AG08396 (cell line): ENCODE measurements around the gene TOMM5.
"Not testable (repeated sequence)": the region's sequence is repeated elsewhere in the genome, so short reads cannot be mapped to it uniquely, and the experiment has no call there.

Experiments used
- DNase-seq: peaks from one replicate; pipeline ENCODE4 v3.0.0; 2012; ENCODE audit warnings: low spot score, mixed read lengths

TOMM5 gene

DNA sequence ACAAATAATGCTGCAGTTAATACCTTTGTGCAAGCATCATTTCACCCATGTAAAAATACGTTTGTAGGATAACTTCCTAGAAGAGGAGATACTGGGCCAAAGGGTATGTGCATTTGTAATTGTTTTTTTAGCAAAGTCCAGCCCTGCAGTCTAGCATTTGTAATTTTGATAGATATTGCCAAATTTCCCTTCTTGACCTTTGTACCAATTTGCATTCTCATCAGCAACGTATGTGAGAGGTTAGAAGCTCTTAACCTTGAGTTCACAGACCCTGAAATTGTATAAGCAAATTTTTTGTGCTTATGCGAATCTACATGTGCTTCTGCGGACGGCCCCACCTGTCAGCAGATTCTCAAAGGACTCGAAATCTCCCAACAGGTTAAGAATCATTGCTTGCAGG, 18.6 kb upstream of the TOMM5 start:
- DNase-seq: no peak

DNA sequence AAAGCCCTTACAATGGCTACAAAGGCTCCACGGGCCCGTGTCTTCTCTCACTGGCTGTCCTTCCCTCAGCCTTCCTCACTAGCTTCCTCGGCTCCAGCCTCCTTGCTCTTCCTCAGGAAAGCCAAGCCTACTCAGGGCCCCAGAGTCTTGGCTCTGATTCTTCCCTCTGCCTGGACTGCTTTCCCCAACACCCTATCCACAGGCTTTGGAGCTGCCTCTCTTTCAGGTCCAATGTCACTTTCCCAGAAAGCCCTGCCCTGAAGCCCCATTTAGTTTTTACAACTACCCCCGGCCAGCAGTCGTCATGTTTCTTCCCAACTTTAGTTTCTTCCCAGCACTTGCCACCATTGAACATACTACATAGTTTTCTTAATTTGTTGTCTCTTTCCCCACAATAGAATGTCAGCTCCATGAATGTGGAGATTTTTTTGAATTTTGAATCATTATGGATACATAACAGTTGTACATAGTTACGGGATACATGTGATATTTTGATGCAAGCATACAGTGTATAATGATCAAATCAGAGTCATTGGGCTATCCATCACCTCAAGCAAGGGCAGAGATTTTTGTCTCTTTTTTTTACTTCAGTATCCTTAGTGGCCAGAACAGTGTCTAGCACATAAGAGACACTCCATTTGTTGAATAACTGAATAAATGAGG, 17.5 kb upstream of the TOMM5 start:
- DNase-seq: no peak

DNA sequence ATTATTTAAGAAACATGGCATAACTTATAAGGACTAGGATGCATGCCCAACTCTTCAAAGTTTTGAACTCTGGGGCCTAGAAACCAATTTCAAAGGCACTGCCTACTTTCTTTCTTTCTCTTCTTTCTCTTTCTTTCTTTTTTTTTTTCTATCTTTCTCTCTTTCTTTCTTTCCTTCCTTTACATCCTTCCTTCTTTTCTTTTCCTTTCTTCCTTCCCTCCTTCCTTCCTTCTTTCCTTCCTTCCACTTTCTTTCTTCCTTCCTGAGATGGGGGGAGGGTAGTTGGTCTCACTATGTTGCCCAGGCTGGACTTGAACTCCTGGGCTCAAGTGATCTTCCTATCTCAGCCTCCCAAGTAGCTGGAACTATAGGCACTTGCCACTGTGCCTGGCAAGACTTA, 15.9 kb upstream of the TOMM5 start:
- DNase-seq: no peak

DNA sequence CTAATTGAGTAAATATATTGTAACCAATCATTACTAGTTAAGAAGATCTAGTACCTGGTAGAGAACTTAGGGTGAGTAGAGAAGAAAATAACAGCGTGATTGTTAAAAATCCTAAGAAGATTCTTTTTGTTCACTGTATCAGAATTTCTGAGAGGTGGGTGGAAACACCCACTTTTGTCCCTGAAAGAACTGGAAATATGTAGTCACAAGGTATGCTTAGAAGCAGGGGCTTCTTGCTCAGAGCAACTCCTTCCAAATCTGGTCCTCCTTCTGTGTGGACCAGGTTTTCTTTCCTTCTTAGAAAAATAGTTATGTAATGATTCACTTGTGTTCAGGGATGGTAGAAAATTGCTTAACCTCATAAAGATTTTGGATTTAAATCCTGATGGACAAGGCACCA, 11.9 kb upstream of the TOMM5 start:
- DNase-seq: no peak

DNA sequence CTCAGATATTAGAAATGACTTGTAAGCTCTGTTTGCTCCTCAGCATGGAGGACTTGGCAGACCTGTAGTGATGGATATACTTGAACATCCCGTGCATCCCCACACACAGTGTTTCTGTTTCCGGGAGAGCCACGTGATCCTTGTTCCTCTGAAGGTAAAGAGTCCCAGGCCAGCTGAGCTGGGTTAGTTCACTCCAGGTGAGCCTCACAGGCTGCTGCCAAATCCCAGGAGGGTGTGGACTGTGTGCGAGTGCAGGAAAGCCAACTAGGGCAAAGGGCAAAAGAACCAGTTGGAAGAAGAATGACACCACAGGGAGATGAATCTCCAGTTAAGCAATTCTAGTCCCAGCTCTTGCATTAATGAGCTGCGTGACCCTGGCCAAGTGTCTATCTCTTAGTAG, 10.4 kb upstream of the TOMM5 start:
- no peak for DNase-seq

DNA sequence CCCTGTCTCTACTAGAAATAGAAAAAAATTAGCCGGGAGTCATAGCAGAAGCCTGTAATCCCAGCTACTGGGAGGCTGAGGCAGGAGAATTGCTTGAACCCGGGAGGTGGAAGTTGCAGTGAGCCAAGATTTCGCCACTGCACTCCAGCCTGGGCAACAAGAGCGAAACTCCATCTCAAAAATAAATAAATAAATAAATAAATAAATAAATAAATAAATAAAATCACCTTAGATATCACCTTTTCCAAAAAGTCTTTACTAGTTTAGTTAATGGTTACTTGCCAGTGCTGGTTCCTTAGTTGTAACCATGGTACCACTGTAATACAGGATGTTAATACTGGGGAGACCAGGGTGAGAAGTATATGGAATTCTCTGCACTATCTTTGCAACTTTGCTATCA, 9.7 kb upstream of the TOMM5 start:
- not testable (repeated sequence) for DNase-seq

DNA sequence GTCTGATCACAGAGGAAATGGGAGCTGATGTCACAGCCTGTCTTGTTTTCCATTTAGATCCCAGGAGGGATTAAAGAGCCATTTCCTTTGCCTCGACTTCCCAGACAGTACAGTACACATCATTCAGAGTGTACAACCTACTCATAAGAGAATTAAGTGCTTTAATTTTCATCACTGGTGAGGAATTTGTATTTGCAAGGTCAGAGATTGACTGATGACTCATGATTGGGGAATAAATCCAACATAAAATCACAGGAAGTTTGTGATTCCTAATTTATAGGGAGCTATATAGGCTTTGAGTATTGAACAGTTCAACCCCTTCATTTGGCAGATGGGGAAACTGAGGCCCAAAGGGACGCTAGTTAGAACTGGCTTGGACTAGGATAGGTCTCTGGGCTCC, 4.1 kb upstream of the TOMM5 start:
- no peak for DNase-seq

DNA sequence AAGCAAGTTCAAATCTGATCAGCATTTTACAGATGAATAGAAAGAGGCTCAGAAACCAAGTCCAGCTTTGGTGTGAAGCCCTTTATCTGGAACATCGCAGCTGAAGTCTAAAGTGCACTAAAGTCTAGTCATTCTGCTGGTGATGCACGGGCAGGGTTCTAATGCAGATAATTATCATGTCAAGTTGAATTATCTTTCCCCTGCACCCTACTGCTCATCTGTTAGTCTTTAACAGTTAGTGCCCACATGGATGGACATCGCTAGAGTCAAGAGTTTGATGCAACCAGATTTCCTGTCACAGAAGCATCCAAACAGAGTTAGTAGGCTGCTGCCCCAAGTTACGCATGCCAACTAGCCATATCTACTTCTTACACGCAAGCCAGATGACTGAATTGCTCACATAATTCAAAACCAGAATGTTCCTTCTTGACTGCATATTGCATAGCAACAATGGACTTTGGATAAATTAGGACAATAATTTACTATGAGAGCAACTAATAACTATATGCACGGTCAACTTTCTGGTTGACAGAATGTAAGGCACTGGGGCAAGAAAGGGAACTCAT, 1.6 kb upstream of the TOMM5 start:
- no peak for DNase-seq

DNA sequence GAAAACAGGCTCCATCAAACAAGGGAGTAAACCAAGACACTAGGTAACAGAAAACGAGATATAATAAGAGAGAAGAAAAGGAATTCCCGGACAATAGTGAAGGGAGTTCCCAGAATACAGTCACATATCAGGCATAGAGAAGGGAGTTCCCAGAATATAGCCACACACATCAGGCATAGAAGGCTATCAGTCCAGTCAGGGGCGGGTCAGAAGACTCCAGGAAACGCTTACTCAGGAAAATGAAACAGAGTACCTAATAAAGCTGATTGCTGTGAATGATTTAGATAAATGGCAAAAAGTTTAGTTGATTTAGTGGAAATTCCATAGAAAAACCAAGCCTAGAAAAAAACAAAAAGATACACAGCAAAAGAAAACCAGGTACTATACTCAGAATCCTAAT, 4.9 kb downstream of the TOMM5 start:
- DNase-seq: no peak

DNA sequence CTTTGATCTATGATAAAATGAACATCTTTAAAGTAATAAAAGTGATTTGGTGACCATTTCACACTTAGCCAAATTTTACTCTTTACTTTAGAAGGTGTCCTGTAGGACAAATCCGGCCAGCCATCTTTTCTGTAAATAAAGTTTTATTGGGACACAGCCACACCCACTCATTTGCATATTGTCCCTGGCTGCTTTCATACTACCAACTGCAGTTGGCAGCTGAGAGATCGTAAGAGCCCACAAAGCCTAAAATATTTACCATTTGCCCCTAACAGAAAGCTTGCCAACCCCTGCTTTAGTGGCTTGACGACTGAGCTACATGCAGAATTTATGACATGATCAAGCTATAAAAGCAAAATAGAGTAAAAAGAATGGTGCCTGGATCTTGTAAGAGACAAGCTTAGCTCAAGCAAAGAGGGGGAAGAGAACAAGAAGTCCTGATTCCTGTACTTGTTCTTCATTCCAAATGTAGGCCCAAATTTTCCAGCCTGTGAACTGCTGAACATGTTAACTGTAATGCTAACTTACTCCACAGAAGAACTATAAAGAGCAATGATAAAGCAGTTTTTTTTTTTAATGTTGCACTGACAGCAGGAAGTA, 8.8 kb downstream of the TOMM5 start:
- no peak for DNase-seq

DNA sequence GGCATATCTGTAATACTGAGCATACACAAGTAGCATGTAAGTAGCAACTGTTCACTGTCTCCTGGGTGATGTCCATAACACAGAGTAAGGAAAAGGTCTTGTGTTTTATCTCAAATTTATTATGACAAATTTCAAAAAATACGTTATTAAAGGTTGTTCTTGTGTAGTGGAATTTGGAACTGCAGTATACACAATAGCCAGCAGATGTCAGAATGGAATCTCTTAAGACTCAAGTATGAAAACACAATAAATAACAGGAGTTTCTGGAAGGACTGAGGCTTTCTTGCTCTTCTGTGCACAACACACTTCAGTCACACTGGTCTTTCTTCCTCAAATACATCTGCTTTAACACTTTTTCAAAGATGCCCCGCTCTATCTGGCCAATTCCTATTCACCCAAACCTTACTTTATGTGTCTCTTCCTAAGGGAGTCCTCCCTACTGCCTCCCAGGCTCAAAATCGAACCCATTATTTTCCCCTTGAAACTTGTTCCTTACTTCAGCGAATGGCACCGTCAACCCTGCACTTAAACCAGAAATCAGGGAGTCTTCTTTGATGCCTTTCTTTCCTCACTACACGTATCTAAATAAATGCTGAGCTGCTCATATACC, 9.7 kb downstream of the TOMM5 start:
- peak; percentile 45 for DNase-seq

DNA sequence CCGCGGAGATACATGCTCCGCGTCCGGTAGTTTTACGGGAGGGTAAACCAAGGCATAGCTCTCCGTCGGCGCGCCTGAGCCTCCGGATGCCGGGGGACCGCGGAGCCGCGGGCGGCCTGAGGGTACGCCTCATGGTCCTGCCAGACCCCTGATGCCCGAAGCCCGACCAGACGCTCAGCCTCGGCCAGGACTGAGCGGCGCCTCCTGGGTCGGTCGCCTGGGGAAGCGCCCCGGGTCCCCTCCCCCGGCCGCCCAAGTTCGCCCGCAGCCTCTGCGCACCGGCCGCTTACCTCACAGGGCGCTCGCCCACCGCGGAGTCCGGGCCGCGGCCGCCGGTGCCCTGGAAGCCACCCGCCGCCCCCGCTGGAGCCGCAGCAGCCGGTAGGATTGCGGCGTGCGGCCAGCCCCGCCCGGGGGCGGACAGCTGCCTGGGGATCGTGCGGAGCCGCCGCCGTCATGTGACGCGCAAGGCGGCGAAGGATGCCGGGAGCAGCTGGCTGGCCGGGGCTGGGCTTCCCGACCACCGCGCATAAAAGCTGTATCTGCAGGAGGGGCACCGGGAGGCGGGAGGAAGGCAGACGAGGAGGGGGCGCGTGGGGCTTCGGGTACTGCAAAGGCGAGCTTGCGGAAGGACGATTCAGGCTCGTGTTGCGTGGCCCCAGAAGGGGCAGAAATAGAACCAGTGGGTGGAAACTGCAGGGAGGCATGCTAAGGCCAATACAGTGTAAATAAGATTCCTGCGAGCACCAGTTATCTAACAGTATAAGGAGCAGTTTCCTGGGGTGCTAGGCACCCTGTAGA, 16.3 kb downstream of the TOMM5 start, which contains the start of gene FBXO10:
TSS of gene FBXO10 (minus strand) at position 460 of the 801 bp plus-strand sequence. CDS start 34,612 bp downstream, outside the sequence.
- DNase-seq: peak; percentile 91

DNA sequence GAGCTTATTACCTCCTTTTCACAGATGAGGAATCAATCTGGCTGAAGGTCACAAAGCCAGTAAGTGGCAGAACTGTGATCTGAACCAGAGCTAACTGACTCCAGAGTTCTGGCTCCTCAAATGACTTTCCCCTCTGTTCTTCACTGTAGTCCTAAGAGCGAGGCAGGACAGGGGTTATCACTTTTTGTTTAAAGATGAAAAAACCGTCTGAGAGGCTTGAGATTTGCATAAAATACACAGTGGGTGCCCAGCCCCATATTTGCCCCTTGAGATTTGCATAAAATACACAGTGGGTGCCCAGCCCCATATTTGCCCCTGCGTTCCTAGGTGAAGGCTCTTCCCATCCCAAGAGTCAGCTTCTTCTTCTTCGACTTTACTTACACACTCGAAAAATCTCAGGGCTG, 16.9 kb downstream of the TOMM5 start:
- no peak for DNase-seq

DNA sequence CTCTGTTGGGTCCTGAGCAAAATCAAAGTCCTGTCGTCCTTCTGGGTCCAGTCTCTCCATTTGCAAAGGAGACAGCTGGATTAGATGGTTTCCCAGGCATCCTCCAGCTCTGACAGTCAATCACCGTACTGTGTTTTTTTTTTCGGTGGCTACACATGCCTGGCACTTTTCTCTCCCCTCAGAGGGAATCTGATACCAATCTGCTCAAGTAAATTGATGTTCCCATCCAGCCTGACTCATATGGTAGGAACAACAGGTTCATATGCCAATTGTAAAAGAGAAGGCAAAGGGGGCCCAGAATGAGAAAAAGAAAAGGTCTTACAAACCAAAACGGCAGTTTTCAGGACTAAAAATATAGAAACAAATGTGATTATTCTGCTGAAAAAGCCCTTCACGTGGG, 17.4 kb downstream of the TOMM5 start:
- no peak for DNase-seq

DNA sequence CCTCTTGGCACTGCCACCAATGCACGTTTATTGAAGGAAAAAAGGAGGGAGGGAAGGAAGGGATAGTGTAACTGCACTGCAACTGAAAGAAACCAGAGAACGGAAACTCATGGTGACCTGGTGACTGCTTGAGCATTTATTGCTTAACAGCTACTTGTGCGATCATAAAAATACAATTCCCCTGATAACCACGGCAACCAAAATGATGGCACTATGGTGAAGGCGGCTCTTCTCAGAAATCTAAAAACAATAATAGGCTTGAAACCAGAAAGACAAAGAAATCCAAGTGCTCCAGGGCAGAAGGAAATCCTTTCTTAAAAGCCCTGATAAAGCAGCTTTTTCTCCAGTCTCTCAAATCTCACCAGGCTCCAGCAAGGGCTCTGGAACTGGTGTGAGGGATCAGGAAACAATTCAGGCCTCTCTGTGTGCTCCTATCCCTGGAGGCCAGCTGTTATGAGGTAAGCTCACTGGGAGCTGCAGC, 18.1 kb downstream of the TOMM5 start:
- DNase-seq: no peak

DNA sequence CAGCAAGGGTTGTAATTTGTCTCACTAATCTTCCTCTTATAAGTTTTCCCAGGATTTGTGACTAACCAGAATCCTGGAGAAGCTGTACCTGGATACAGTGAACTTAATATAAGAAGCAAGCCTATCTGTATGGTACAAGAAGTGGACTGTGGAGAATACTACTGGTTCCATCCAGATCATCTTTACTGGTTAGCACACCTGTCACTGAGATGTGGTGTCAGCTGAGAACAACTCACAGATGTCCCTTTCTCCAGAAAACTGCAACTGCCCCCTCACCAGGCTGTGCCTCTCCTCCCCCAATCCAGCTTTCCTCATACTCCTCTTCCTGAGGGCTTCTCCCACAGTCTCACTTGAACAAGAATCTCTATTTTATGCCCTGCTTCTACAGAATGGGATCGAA, 21.1 kb downstream of the TOMM5 start:
- no peak for DNase-seq

DNA sequence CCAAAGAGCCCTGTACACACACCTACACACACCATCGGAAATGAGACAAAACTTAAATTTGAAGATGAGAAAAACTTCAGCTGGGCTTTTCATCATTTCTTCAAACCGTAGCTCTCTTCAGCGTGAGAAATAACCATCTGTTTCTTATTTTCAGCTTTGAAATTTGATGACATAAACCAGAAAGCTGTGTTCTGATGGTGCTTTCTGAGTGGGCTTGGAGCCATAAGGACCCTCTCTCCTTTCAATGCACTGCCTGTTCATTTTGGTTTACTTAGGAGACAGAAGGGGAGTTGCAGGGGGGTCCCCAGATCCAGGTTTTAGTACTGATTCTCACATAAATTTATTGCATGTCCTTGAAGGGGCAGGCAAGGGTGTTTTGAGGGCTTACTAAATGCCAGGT, 25.7 kb downstream of the TOMM5 start:
- DNase-seq: no peak

DNA sequence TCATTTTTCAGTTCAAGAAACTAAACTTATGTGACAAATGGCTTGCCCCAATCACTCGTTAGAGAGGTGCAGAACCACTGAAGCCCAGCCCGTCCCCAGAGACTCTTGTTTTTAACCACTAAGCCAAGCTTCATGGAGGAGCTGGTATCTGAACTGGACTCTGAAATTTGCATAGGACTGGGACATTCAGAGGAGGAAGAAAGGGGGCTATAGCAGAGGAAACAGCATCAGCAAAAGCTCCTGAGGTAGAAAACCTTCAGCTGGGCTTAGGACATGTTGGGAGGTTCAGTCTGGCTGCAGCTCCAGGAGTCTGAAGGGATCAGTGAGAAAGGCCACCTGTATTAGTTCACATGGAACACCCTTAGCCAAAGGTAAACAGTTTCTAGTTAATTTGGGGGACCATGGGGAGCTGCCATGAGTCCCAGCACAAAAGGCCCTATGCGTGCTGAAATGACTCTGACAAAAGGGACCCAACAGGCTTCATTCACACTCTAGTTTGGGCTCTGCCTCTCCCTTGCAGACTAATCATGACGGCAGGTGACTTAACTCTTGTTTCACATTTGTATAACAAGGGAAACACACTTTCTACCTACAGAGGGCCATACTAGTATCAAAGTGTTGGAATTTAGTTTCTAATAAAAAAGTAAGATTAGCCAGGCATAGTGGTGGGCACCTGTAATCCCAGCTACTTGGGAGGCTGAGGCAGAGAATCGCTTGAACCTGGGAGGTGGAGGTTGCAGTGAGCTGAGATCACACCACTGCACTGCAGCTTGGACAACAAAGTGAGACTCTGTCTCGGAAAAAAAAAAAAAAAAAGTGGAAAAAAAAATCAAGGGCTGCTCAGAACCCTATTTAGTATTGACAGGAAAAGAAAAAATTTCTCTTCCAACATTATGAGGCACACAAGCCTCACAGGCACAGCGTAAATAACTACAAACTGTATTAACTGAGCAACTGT, 26.5 kb downstream of the TOMM5 start:
- DNase-seq: no peak

DNA sequence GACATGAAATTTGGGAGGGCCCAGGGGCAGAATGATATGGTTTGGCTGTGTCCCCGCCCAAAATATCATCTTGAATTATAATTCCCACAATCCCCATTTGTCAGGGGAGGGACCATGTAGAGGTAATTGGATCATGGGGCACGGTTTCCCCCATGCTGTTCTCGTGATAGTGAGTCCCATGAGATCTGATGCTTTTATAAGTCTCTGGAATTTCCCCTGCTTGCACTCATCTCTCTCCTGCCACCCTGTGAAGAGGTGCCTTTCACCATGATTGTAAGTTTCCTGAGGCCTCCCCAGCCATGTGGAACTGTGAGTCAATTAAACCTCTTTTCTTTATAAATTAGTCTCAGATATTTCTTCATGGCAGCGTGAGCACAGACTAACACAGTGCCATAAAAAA, 27.5 kb downstream of the TOMM5 start:
- DNase-seq: no peak

DNA sequence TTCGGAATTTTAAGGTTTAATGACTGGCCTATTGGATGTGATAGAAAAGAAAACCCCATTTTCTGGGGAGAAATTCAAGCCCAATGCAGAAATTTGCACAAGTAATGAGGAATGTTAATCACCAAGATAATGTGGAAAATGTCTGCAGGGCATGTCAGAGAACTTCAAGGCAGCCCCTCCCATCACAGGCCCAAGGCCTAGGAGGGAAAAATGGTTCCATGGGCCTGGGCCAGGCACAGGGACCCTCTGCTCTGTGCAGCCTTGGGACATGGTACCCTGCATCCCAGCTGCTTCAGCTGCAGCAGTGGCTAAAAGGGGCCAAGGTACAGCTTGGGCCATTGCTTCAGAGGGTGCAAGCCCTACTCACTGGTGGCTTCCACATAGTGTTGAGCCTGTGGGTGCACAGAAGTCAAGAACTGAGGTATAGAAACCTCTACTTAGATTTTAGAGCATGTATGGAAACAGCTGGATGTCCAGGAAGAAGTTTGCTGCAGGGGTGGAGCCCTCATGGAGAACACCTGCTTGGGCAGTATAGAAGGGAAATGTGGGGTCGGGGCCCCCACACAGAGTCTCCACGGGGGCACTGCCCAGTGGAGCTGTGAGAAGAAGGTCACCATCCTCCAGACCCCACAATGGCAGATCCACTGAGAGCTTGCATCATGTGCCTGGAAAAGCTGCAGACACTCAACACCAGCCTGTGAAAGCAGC, 28.4 kb downstream of the TOMM5 start:
- no peak for DNase-seq

DNA sequence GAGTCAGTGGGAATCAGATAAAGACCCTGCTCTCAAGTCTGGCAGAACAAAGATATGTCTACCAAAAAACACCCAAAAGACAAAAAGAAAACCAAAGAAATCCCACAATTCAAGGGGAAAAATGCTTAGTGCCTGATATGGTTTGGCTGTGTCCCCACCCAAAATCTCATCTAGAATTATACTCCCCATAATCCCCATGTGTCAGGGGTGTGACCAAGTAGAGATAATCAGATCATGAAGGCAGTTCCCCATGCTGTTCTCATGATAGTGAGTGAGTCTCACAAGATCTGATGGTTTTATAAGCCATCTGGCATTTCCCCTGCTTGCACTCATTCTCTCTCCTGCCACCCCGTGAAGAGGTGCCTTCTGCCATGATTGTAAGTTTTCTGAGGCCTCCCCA, 29.6 kb downstream of the TOMM5 start:
- no peak for DNase-seq
